Spleen (tissue), 7 donors: ENCODE measurements around the gene COL5A1.

ENCODE experiments used
- CTCF ChIP-seq, 11 experiments: fragments of 200-600 bp in 7 of 11; fragments of 450-650 bp in 4 of 11; sonication (generic) in 4 of 11; IDR thresholded peaks in 8 of 11; conservative IDR thresholded peaks in 3 of 11; 1 replicate in 7 of 11; 2 replicates in 4 of 11; pipeline versions ENCODE4 v1.4.0 to v1.8.0; 2016 to 2021; ENCODE audit warnings: antibody characterized with exemption in 11 of 11, inconsistent platforms in 4 of 11, mild to moderate bottlenecking in 1 of 11
- POLR2A ChIP-seq, 3 donors: fragments of 450-650 bp; IDR thresholded peaks; one replicate each; pipeline ENCODE4 v1.5.1; 2017; ENCODE audit warnings: antibody characterized with exemption in 3 of 3, mild to moderate bottlenecking in 1 of 3
- donor health status: DM: no; HTN: no; CAD: no; lungs with moderate emphysema.
- donor health status: DM: no; HTN: no; CAD: no.
- donor health status: DM: no; HTN: no; CAD: no.

DNA sequence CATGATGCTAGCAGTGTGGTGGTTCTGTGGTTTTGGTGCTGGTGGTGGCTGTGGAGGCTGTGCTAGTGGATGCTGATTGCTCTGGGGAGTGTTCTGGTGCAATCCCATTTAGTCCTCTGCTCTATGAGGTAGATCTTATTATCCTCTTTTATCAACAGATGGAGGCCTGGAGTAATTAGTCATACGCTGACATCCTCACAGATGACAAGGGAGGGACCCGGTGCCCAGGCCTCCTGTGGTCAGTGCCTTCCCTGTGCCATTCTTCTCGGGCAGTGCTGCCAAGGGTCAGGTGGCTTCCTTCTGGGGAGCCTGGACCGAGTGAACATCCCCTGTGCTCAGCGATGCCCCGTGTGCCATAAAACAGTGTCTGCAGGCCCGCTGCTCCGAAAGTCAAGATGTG, 74.5 kb downstream of the COL5A1 start:
- TF ChIP-seq CTCF (IDR thresholded peaks at IDR 0.05 in 8 of 11, conservative IDR thresholded peaks at IDR 0.05 in 3 of 11), result no peak
- TF ChIP-seq POLR2A (IDR thresholded peaks at IDR 0.05), result no peak
